HEK293 (cell line): ENCODE results near the gene RING1.

ENCODE experiments used
- CTCF ChIA-PET: fragments of 350-600 bp; formaldehyde crosslinking; extraction: SDS; loops from one replicate; lab custom pipeline; 2021; ENCODE audit warnings: antibody characterized with exemption; lab: Yijun Ruan, JAX
- POLR2A ChIA-PET: fragments of 300-600 bp; formaldehyde crosslinking; extraction: SDS; loops from one replicate; lab custom pipeline; 2020; ENCODE audit warnings: antibody characterized with exemption, inconsistent platforms; lab: Yijun Ruan, JAX
- H3K27ac ChIP-seq: fragments of 200-500 bp; sonication (Bioruptor generic); 2 replicates; pipeline ENCODE4 v1.5.1; 2014; ENCODE audit warnings: low read depth, low read length, control low read depth, inconsistent platforms; ENCODE audit errors: extremely low read depth
- H3K36me3 ChIP-seq, 2 experiments: fragments of 200-500 bp in 1 of 2; sonication (Bioruptor generic) in 1 of 2; 1 replicate in 1 of 2; 2 replicates in 1 of 2; pipeline ENCODE4 v1.5.1; 2014 to 2017; ENCODE audit warnings: inconsistent platforms in 2 of 2, low read length in 2 of 2; ENCODE audit not compliant: control insufficient read depth in 2 of 2, insufficient read depth in 1 of 2
- H3K4me1 ChIP-seq: fragments of 200-500 bp; sonication (Bioruptor generic); 2 replicates; pipeline ENCODE4 v1.5.1; 2014; ENCODE audit warnings: mild to moderate bottlenecking, low read length, inconsistent platforms; ENCODE audit not compliant: control insufficient read depth, insufficient read depth
- H3K4me3 ChIP-seq: 2 replicates; pipeline ENCODE4 v1.5.1; 2011; ENCODE audit warnings: low read depth, mild to moderate bottlenecking, control low read depth, low read length, moderate library complexity
- H3K9me3 ChIP-seq: fragments of 200-500 bp; sonication (Bioruptor generic); 2 replicates; pipeline ENCODE4 v1.5.1; 2014; ENCODE audit warnings: low read depth, low read length, inconsistent platforms; ENCODE audit not compliant: control insufficient read depth, insufficient read depth
- GLIS1 ChIP-seq: fragments of 450-650 bp; formaldehyde crosslinking; IDR thresholded peaks from 2 replicates; pipeline ENCODE4 v1.5.1; 2016; ENCODE audit warnings: missing biosample characterization, missing genetic modification characterization
- GLIS2 ChIP-seq: fragments of 450-650 bp; formaldehyde crosslinking; IDR thresholded peaks from 2 replicates; pipeline ENCODE4 v1.5.1; 2016; ENCODE audit warnings: missing biosample characterization, missing genetic modification characterization
- IKZF3 ChIP-seq: fragments of 450-650 bp; IDR thresholded peaks from 2 replicates; pipeline ENCODE4 v1.5.0; 2018; ENCODE audit warnings: missing biosample characterization, mild to moderate bottlenecking, missing genetic modification characterization, moderate library complexity
- KLF7 ChIP-seq: fragments of 450-650 bp; formaldehyde crosslinking; IDR thresholded peaks from 2 replicates; pipeline ENCODE4 v1.5.1; 2016; ENCODE audit warnings: missing biosample characterization, missing genetic modification characterization, borderline replicate concordance
- SALL2 ChIP-seq: fragments of 450-650 bp; formaldehyde crosslinking; IDR thresholded peaks from 2 replicates; pipeline ENCODE4 v1.5.0; 2017; ENCODE audit warnings: missing biosample characterization, mild to moderate bottlenecking, missing genetic modification characterization, borderline replicate concordance
- SETDB1 ChIP-seq: IDR thresholded peaks from one replicate; pipeline ENCODE4 v1.6.1; 2017; ENCODE audit warnings: mild to moderate bottlenecking, low read length, moderate library complexity, mixed read lengths; ENCODE audit not compliant: insufficient read length
- TCF7L2 ChIP-seq: IDR thresholded peaks from 2 replicates; pipeline ENCODE4 v1.6.1; 2011; ENCODE audit warnings: low read depth, mild to moderate bottlenecking, inconsistent platforms, low read length, moderate library complexity, borderline replicate concordance
- YY2 ChIP-seq: fragments of 450-650 bp; formaldehyde crosslinking; IDR thresholded peaks from 2 replicates; pipeline ENCODE4 v1.5.1; 2016; ENCODE audit warnings: missing biosample characterization, missing genetic modification characterization
- ZNF121 ChIP-seq: fragments of 450-650 bp; formaldehyde crosslinking; IDR thresholded peaks from 2 replicates; pipeline ENCODE4 v1.5.1; 2016; ENCODE audit warnings: missing biosample characterization, missing genetic modification characterization
- ZNF248 ChIP-seq: fragments of 450-650 bp; formaldehyde crosslinking; IDR thresholded peaks from 2 replicates; pipeline ENCODE4 v1.5.1; 2017; ENCODE audit warnings: missing biosample characterization, missing genetic modification characterization
- ZNF335 ChIP-seq: fragments of 450-650 bp; formaldehyde crosslinking; conservative IDR thresholded peaks from 2 replicates; pipeline ENCODE4 v1.5.1; 2016; ENCODE audit warnings: missing biosample characterization, missing genetic modification characterization
- ZNF362 ChIP-seq: fragments of 450-650 bp; formaldehyde crosslinking; IDR thresholded peaks from 2 replicates; pipeline ENCODE4 v1.5.1; 2016; ENCODE audit warnings: missing biosample characterization, missing genetic modification characterization
- ZNF488 ChIP-seq: fragments of 450-650 bp; formaldehyde crosslinking; IDR thresholded peaks from 2 replicates; pipeline ENCODE4 v1.5.1; 2016; ENCODE audit warnings: missing biosample characterization, missing genetic modification characterization
- ZNF518A ChIP-seq: fragments of 450-650 bp; formaldehyde crosslinking; conservative IDR thresholded peaks from 2 replicates; pipeline ENCODE4 v1.5.1; 2016; ENCODE audit warnings: low read depth, missing biosample characterization, missing genetic modification characterization
- ZNF558 ChIP-seq: fragments of 450-650 bp; formaldehyde crosslinking; IDR thresholded peaks from 2 replicates; pipeline ENCODE4 v1.5.1; 2016; ENCODE audit warnings: missing biosample characterization, missing genetic modification characterization
- ZNF585B ChIP-seq: fragments of 450-650 bp; formaldehyde crosslinking; IDR thresholded peaks from 2 replicates; pipeline ENCODE4 v1.5.1; 2016; ENCODE audit warnings: missing biosample characterization, missing genetic modification characterization
- ZNF596 ChIP-seq: fragments of 450-650 bp; IDR thresholded peaks from 2 replicates; pipeline ENCODE4 v1.5.0; 2018; ENCODE audit warnings: missing biosample characterization, mild to moderate bottlenecking, missing genetic modification characterization, moderate library complexity
- ZNF704 ChIP-seq: fragments of 450-650 bp; formaldehyde crosslinking; IDR thresholded peaks from 2 replicates; pipeline ENCODE4 v1.5.1; 2016; ENCODE audit warnings: missing biosample characterization, missing genetic modification characterization
- ZNF792 ChIP-seq: fragments of 450-650 bp; formaldehyde crosslinking; IDR thresholded peaks from 2 replicates; pipeline ENCODE4 v1.5.1; 2016; ENCODE audit warnings: missing biosample characterization, missing genetic modification characterization
- ZNF843 ChIP-seq: fragments of 450-650 bp; formaldehyde crosslinking; IDR thresholded peaks from 2 replicates; pipeline ENCODE4 v1.5.1; 2016; ENCODE audit warnings: missing biosample characterization, missing genetic modification characterization

The RING1 gene

GRCh38 chr6:33198159-33198852 is 10.0 kb upstream of the RING1 start:
- H3K4me1 ChIP-seq, result peaks cover 16% of the 10 kb centered on the region
- no peaks in the 10 kb centered on the region for H3K9me3 ChIP-seq
- peaks cover 16 to 59% of the 10 kb centered on the region in 2 experiments; a peak in 2 of 3 replicates for H3K36me3 ChIP-seq
- TF ChIP-seq IKZF3 (tag by site-specific recombination) (0 out of 2 replicates have a peak, but pooled peaks have one; percentile 25), ZNF596 (no peak)
- ChIA-PET CTCF (interaction anchor here (0.6 to 2.6 kb wide), 31 partner anchors 9 to 214 kb away, joined by 3 to 16 read pairs (median 4); partner anchors contain the start of genes RING1, RPS18 and VPS52), POLR2A (interaction anchor here (1.0 to 1.4 kb wide), 3 partner anchors 38 to 118 kb away, joined by 4 to 7 read pairs (median 6); no protein-coding TSS in a partner anchor)
- H3K4me3 ChIP-seq, result no peak overlapping the region
- H3K27ac ChIP-seq, result peak overlapping the region; percentile 37; the same call in 1 of the 2 replicates

GRCh38 chr6:33198853-33199436 is 9.4 kb upstream of the RING1 start:
- H3K36me3 ChIP-seq, result peaks cover 16 to 61% of the 10 kb centered on the region in 2 experiments; a peak in 2 of 3 replicates
- POLR2A ChIA-PET, result interaction anchor here (1.0 to 2.1 kb wide), 6 partner anchors 10 to 227 kb away, joined by 4 to 14 read pairs (median 8); partner anchors contain the start of genes RGL2 and RING1
- no peaks in the 10 kb centered on the region for H3K9me3 ChIP-seq
- CTCF ChIA-PET, result interaction anchor here (1.5 to 2.6 kb wide), 5 partner anchors 12 to 50 kb away, joined by 6 to 16 read pairs (median 9); no protein-coding TSS in a partner anchor
- peaks cover 18% of the 10 kb centered on the region for H3K4me1 ChIP-seq
- peak; percentile 56 for TF ChIP-seq GLIS1 (tag by site-specific recombination)
- no peak for TF ChIP-seq ZNF558 (tag by site-specific recombination)
- no peak for TF ChIP-seq ZNF248 (tag by site-specific recombination)
- no peak for TF ChIP-seq ZNF792 (tag by site-specific recombination)
- TF ChIP-seq ZNF121 (tag by site-specific recombination), result 0 out of 2 replicates have a peak, but pooled peaks have one; percentile 79
- no peak for TF ChIP-seq SETDB1
- peak; percentile 46; the same call in 1 of the 2 replicates for TF ChIP-seq GLIS2 (tag by site-specific recombination)
- no peak for TF ChIP-seq ZNF488 (tag by site-specific recombination)
- TF ChIP-seq ZNF335, result 0 out of 2 replicates have a peak, but pooled peaks have one; percentile 18
- TF ChIP-seq TCF7L2, result no peak
- TF ChIP-seq ZNF362 (tag by site-specific recombination), result peak; percentile 62; the same call in 1 of the 2 replicates
- TF ChIP-seq IKZF3 (tag by site-specific recombination), result 0 out of 2 replicates have a peak, but pooled peaks have one; percentile 26
- no peak for TF ChIP-seq ZNF843 (tag by site-specific recombination)
- H3K27ac ChIP-seq, result no peak overlapping the region; the same call in 1 of the 2 replicates
- peak overlapping the region; percentile 75 for H3K4me3 ChIP-seq

- H3K36me3 ChIP-seq, result peaks cover 16 to 55% of the 10 kb centered on the region in 2 experiments; a peak in 2 of 3 replicates
- POLR2A ChIA-PET, result interaction anchor here (0.6 to 2.1 kb wide), 18 partner anchors 9 to 346 kb away, joined by 3 to 14 read pairs (median 5); partner anchors contain the start of genes PSMB9, RGL2, RING1 and RPS18
- H3K4me3 ChIP-seq, result peak overlapping the region; percentile 75
- H3K4me1 ChIP-seq, result peaks cover 21% of the 10 kb centered on the region
- CTCF ChIA-PET, result interaction anchor here (0.5 to 1.5 kb wide), 2 partner anchors 29 to 49 kb away, joined by 5 to 6 read pairs; no protein-coding TSS in a partner anchor
- peak overlapping the region; percentile 98 for H3K27ac ChIP-seq
- no peaks in the 10 kb centered on the region for H3K9me3 ChIP-seq
- TF ChIP-seq KLF7 (tag by site-specific recombination) (peak; percentile 71; the same call in 1 of the 2 replicates), ZNF585B (tag by site-specific recombination) (no peak), YY2 (no peak), ZNF704 (tag by site-specific recombination) (no peak), SALL2 (tag by site-specific recombination) (no peak), ZNF518A (tag by site-specific recombination) (no peak)
Observed at GRCh38 chr6:33199687-33200218, 8.5 kb upstream of the RING1 start.
